Effector memory CD4-positive, alpha-beta T cell (primary cell): Measurements from ENCODE around the gene ZFYVE26.

ENCODE experiments used
- DNase-seq, 3 donors: peaks; one replicate each; pipeline ENCODE4 v3.0.0-alpha.2; 2020
- H3K27ac ChIP-seq: 2 replicates; pipeline ENCODE4 v1.7.0; 2013; ENCODE audit warnings: mild to moderate bottlenecking, low read length, moderate library complexity; ENCODE audit not compliant: insufficient read depth, poor library complexity, severe bottlenecking
- H3K27me3 ChIP-seq: replicated peaks from 2 replicates; pipeline ENCODE4 v1.7.0; 2013; ENCODE audit warnings: mild to moderate bottlenecking, low read length; ENCODE audit not compliant: insufficient read depth, control insufficient read depth, poor library complexity, severe bottlenecking
- H3K36me3 ChIP-seq: 2 replicates; pipeline ENCODE4 v1.7.0; 2013; ENCODE audit warnings: mild to moderate bottlenecking, low read length, moderate library complexity; ENCODE audit not compliant: control insufficient read depth, insufficient read depth
- H3K4me1 ChIP-seq: 2 replicates; pipeline ENCODE4 v1.7.0; 2013; ENCODE audit warnings: low read length, mild to moderate bottlenecking; ENCODE audit not compliant: control insufficient read depth, insufficient read depth, poor library complexity, severe bottlenecking
- H3K4me3 ChIP-seq: 2 replicates; pipeline ENCODE4 v1.7.0; 2013; ENCODE audit warnings: low read length, low read depth, mild to moderate bottlenecking; ENCODE audit not compliant: insufficient read depth, poor library complexity, severe bottlenecking
- H3K9me3 ChIP-seq: 2 replicates; pipeline ENCODE4 v1.7.0; 2013; ENCODE audit warnings: mild to moderate bottlenecking, low read length, moderate library complexity; ENCODE audit not compliant: control insufficient read depth

ZFYVE26 gene

DNA sequence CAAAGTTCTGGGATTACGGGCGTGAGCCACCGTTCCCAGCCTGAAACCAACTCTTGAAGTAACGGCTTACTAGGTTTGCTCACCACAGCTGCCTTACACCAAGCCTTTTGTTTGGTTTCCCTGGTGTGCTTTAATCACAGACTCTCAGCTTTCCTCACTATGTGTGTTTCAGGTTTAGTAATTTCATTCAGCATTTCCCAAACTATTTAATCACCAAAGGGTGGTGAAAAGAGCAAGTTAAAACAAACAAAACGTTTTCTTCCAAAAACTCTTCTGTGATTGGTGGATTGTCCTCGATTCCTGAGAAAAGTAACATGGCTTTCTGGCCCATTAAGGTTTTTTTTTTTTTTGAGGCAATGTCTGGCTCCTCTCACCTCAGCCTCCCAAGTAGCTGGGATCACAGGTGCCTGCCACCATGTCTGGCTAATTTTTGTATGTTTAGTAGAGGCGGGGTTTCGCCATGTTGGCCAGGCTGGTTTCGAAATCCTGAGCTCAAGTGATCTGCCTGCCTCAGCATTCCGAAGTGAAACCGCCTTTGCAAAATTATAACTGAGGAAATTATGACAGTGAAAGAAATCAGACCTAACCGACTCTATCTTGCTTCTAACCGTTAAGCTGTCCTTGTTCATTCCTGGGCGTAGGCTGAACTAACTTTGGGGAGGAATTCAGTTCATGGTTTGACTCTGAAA lies 1.5 kb upstream of the ZFYVE26 start:
- Histone ChIP-seq H3K9me3 (no peaks in the 10 kb centered on the region), H3K27ac (no peak overlapping the region), H3K36me3 (peaks cover 5% of the 10 kb centered on the region), H3K4me1 (peaks cover 10% of the 10 kb centered on the region), H3K4me3 (no peak overlapping the region), H3K27me3 (no peaks in the 10 kb centered on the region)
- DNase-seq, result no peak

DNA sequence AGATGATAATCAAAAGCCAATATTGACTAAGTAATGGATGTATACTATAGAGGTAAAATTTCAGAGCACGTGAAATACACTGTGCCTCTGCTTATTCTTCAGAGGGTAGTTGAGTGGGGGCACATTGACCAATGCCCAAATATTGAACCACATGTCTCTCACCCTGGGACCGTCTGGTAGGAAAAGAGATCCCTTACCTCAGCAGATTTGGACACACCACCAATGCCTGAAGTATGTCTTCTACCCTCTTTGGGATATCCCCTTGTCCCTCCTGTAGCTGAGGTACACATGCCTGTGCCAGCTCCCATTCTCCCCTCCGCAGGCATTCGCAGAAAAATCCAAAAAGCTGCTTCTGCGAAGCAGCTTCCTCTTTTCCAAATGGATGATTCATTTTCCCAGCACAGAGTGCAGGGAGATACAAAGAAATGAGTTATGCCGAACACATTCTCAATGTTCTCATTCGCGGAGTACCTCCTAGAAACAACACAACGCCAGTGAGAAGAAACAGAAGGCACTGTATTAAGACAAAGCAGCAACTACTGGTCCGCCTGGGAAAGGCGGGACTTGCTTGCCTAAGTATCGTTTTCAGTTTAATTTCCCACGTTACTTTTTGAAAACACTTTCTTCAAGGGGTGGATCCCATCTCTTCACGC lies 691 bp downstream of the ZFYVE26 start:
- H3K27me3 ChIP-seq, result no peaks in the 10 kb centered on the region
- peaks cover 10% of the 10 kb centered on the region for H3K4me1 ChIP-seq
- DNase-seq, result no peak
- peak overlapping the region; percentile 72 for H3K27ac ChIP-seq
- peaks cover 20% of the 10 kb centered on the region for H3K36me3 ChIP-seq
- peak overlapping the region; percentile 94 for H3K4me3 ChIP-seq
- H3K9me3 ChIP-seq, result no peaks in the 10 kb centered on the region

DNA sequence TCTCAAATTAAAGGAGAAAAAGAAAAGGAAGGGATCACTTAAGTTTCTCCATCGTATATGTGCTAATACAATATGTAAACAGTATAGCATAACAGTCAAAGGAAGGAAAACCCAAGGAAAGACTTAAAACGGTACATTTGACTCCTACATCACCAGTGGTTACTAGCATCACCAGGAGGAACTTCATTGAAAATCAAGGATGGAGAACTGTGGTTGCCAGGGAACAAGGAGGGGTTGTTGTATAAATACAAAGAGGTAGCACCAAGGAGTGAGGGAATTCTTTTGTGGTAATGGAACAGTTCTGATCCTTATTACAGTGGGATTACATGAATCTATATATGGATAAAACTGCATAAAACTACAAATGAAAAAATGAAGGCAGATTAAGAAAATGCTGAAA lies 1.6 kb downstream of the ZFYVE26 start:
- Histone ChIP-seq H3K36me3 (peaks cover 29% of the 10 kb centered on the region), H3K9me3 (no peaks in the 10 kb centered on the region), H3K27ac (no peak overlapping the region), H3K4me3 (no peak overlapping the region), H3K27me3 (no peaks in the 10 kb centered on the region), H3K4me1 (peaks cover 10% of the 10 kb centered on the region)
- no peak for DNase-seq

DNA sequence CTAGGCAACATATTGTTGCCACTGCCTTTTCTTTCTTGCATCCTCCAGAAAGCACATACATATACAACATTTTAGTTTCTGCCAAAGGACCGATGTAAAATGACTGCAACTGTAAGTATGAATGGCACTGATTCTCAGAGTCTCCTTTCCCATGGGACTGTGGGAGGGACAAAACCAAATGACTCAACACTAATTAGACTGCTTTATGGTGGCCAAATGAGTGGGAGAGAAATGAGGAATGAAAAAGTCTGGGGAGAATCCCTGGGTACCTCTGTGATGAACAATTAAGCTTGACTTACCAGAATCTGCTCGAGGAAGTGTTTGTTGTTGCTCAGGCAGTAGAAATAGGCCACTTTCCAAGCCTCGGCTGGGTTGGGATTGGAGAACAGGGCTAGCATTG lies 10.1 kb downstream of the ZFYVE26 start:
- Histone ChIP-seq H3K4me1 (no peaks in the 10 kb centered on the region), H3K9me3 (no peaks in the 10 kb centered on the region), H3K4me3 (no peak overlapping the region), H3K27me3 (no peaks in the 10 kb centered on the region), H3K36me3 (peaks cover 88% of the 10 kb centered on the region), H3K27ac (no peak overlapping the region)
- DNase-seq, result no peak

DNA sequence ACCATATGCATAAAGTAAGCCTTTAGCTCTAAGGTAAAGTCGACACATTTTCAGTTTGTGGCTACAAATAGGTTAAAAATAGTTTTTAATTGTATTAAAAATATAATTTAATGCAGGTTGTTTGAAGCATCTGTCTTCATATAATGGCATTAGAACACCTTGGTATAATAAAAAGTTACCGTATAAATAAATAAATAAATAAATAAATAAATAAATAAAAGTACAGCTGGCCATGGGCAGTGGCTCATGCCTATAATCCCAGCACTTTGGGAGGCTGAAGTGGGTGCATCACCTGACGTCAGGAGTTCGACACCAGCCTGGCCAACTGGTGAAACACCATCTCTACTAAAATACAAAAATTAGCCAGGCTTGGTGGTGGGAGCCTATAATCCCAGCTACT lies 15.6 kb downstream of the ZFYVE26 start:
- Histone ChIP-seq H3K4me3 (no peak overlapping the region), H3K4me1 (no peaks in the 10 kb centered on the region), H3K27me3 (no peaks in the 10 kb centered on the region), H3K9me3 (no peaks in the 10 kb centered on the region), H3K36me3 (peaks cover 74% of the 10 kb centered on the region), H3K27ac (no peak overlapping the region)
- no peak for DNase-seq

DNA sequence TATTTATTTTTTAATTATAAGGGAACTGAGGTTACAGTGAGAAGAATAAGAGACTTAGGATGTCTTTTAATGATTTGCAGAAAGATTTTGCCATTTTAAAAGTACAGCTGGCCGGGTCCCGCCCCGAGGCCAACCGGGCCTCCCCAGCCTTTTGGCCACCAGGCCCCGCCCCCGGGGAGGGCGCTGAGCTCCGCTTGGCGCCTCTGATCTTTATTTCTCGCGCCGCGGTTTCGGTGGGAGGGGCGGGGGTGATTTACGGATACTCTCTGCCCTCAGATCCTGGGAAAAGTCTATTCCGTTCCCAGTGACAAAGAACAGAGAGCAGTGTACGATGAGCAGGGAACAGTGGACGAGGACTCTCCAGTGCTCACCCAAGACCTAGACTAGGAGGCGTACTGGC lies 17.7 kb downstream of the ZFYVE26 start:
- no peak overlapping the region for H3K4me3 ChIP-seq
- H3K36me3 ChIP-seq, result peaks cover 60% of the 10 kb centered on the region
- no peak overlapping the region for H3K27ac ChIP-seq
- no peak for DNase-seq
- H3K4me1 ChIP-seq, result no peaks in the 10 kb centered on the region
- no peaks in the 10 kb centered on the region for H3K9me3 ChIP-seq
- no peaks in the 10 kb centered on the region for H3K27me3 ChIP-seq

DNA sequence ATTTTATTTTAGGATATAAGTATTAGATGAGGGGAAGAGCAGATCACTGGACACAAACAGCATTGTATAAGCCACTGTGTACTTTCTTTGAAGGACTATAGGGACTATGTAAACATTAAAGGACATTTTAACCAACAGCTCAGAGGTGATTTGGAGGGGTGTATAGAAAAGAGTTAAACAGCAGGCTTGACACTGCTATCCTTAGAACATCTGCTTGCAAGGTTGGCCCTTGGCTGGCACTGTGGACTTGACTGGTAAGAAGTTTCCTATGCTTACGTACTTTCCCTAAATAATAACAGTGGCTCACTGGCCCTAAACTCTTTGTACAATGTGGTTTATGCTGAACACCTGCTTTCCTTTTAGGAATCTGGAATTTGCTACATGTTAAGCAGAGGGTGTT lies 28.7 kb downstream of the ZFYVE26 start:
- Histone ChIP-seq H3K36me3 (peaks cover 71% of the 10 kb centered on the region), H3K27me3 (no peaks in the 10 kb centered on the region), H3K4me3 (no peak overlapping the region), H3K9me3 (no peaks in the 10 kb centered on the region), H3K27ac (no peak overlapping the region), H3K4me1 (no peaks in the 10 kb centered on the region)
- DNase-seq, result no peak

DNA sequence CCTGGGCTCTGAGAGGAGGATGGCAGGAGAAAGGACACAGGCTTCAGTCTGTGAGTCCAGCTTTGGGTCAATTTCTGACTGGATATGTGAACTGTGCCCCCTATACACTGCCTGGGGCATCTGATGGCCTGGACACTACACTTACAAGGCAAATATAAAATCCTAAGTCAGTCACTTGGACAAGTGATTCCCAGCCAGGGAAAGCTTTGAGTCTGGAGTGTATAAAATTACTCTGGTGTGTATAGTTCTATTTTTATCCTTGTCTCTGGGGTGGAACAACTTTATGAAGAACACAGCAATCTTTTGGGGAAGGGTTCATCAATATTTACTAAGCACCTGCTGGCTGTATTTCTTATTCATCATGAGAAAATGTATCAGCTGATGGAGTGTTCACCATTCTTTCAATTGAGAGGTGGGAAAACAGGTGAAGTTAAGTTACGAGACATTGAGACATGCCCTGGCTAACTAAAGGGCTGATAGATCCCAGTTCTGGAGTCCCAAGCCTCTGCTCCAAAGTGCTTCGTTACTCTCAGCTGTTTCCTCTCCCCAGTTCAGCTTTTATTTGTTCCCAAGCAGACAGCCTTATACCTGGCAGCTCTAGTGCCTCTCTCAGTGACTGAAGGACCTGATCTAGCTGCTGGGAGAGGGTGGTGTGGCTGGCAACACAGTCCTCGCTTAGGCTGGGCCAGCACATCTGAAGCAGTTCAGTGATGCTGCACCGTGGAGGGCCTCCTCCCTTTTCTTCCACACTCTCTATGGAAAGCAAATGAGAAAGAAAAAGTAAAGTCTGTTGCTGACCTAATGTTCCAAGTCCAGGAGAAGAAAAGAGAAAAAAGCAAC lies 30.9 kb downstream of the ZFYVE26 start:
- Histone ChIP-seq H3K27me3 (no peaks in the 10 kb centered on the region), H3K36me3 (peaks cover 89% of the 10 kb centered on the region), H3K9me3 (no peaks in the 10 kb centered on the region), H3K4me3 (no peak overlapping the region), H3K4me1 (no peaks in the 10 kb centered on the region), H3K27ac (no peak overlapping the region)
- no peak for DNase-seq

DNA sequence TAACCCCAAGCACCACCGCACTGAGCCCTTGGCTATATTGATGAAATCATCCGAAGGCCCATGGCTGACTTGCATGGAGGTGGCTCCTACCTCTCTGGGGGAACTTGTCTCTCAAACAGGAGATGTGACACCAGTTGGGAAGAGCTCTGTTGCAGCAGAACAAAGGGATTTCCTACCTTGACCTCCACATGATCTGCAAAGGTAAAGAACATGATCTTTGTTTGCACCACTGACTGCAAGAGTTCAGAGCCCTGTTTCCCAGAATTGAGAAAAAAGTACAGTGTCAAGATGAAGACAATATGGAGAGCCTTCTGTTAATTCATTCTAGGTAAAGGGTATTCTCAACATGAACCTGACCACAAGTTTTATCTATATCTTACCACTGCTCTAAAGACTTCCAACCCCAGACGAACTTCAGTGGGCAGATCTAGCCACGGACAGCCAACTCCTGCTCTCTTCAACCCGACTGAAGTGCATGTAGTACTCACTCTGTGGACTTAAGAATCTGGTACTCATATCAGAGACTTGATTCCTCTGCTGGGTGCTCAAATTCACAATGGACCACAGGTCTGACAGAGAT lies 32.1 kb downstream of the ZFYVE26 start:
- Histone ChIP-seq H3K36me3 (peaks cover 88% of the 10 kb centered on the region), H3K9me3 (no peaks in the 10 kb centered on the region)

DNA sequence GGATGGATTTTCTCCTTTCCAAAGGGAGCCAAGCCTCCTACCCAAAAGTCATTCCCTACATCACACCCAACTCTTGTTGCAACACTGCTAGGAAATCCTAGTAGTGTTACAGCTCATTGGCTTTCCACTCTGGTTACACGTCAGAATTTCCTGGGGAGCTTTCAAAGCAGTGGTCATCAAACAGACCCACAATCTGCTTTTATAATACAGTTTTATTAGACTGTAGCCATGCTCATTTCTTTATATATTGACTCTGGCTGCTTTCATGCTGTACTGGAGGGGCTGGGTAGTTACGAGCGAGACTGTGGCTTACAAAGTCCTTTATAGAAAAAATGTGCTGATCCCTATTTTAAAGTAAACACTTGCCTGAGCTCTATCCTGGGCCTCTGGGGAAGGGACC lies 34.3 kb downstream of the ZFYVE26 start:
- Histone ChIP-seq H3K27me3 (no peaks in the 10 kb centered on the region), H3K4me3 (no peak overlapping the region), H3K4me1 (no peaks in the 10 kb centered on the region), H3K36me3 (peaks cover 82% of the 10 kb centered on the region), H3K9me3 (no peaks in the 10 kb centered on the region), H3K27ac (no peak overlapping the region)
- DNase-seq, result no peak

More for the DNA sequence above, 32.1 kb downstream of the ZFYVE26 start:
- no peak overlapping the region for H3K4me3 ChIP-seq
- H3K27me3 ChIP-seq, result no peaks in the 10 kb centered on the region
- no peaks in the 10 kb centered on the region for H3K4me1 ChIP-seq
- no peak for DNase-seq
- H3K27ac ChIP-seq, result no peak overlapping the region
